Measurements from ENCODE around the gene CTLA4. TPM values are rescaled to one million over a fixed set of nuclear protein-coding genes. Genes with fewer than 3 reads are reported as not detected.

CTLA4 gene
- total RNA-seq, 4 donors from 2014 or later: 0.33 TPM; not detected in 3

DNA sequence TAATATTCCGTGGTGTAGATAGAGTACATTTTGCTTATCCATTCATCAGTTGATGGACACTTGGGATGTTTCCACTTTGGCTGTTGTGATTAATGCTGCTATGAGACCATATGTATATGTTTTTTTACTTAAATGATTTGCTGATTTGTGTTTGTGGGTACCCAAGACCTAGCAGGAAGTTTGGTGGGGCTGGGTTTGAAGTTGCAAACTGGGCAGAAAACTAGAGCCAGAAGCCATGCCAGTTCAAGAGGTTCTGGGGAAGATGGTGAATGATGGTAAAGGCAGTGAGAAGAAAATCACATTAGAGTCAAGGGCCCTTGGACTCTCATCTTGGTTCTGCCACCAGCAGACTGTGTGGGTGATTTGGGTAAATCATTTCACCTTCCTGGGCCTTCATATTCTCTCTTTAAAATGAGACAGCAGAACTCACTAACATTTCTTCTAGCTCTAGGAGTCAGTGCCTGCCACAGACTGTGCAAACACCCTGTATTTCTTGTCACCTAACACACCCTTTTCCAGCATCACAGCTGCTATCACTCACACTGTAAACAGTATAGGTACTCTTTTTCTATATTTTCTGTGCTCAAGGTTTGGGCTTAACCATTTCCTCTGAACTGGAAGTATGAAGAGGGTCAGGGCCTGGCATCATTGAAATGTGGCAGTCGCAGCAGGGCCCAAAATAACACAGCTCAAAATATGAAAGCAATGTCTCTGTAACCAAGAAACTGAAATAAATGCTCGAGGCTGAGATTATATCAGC lies 8.4 kb upstream of the CTLA4 start:
- intact Hi-C loops (cut with DNase I): no loop called here
- H3K9me3 ChIP-seq: no peaks in the 10 kb centered on the region
- peak overlapping the region in 2 of 4 donors; percentile 24 to 41 for H3K27ac ChIP-seq (replicated peaks in 1 of 4)
- no peaks in the 10 kb centered on the region for H3K36me3 ChIP-seq
- H3K27me3 ChIP-seq: no peaks in the 10 kb centered on the region
- H3K4me3 ChIP-seq: no peak overlapping the region
- TF ChIP-seq POLR2AphosphoS5 (IDR thresholded peaks at IDR 0.05) (no peak), EP300 (IDR thresholded peaks at IDR 0.05) (no peak), POLR2A (IDR thresholded peaks at IDR 0.05; ENCODE audit: low read depth) (no peak)
- TF ChIP-seq, protein P1, sequence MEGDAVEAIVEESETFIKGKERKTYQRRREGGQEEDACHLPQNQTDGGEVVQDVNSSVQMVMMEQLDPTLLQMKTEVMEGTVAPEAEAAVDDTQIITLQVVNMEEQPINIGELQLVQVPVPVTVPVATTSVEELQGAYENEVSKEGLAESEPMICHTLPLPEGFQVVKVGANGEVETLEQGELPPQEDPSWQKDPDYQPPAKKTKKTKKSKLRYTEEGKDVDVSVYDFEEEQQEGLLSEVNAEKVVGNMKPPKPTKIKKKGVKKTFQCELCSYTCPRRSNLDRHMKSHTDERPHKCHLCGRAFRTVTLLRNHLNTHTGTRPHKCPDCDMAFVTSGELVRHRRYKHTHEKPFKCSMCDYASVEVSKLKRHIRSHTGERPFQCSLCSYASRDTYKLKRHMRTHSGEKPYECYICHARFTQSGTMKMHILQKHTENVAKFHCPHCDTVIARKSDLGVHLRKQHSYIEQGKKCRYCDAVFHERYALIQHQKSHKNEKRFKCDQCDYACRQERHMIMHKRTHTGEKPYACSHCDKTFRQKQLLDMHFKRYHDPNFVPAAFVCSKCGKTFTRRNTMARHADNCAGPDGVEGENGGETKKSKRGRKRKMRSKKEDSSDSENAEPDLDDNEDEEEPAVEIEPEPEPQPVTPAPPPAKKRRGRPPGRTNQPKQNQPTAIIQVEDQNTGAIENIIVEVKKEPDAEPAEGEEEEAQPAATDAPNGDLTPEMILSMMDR (IDR thresholded peaks at IDR 0.05): no peak
- no peak for DNase-seq (ENCODE audit: extremely low spot score)
- 66% methylated on average over 3 of the region's 3 CpGs for WGBS
- peaks cover 4 to 17% (median 7%) of the 10 kb centered on the region in 4 donors for H3K4me1 ChIP-seq

DNA sequence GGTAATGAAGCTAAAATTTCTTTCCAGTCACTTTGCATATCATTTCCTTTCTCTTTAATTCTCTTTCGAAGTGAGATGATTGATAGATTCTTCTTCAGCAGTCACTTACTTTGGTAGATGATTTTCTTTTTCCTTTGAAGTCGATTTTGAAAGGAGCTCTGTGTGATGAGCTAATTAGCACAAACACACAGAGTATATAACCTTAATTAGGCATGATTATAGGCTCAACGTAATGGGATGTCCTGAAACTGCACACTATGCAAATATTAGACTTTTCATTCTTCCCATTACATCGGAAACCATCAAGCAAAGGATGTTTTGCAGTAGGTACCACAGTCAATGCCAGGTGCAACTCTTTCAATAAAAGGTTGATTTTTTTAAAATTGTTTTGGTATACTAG lies 6.4 kb upstream of the CTLA4 start:
- TF ChIP-seq, protein P1 (IDR thresholded peaks at IDR 0.05): no peak
- TF ChIP-seq EP300 (IDR thresholded peaks at IDR 0.05): no peak
- no peak for TF ChIP-seq POLR2A (IDR thresholded peaks at IDR 0.05; ENCODE audit: low read depth)
- TF ChIP-seq POLR2AphosphoS5 (IDR thresholded peaks at IDR 0.05): no peak
- intact Hi-C loops (cut with DNase I): no loop called here
- Histone ChIP-seq H3K36me3 (no peaks in the 10 kb centered on the region), H3K9me3 (no peaks in the 10 kb centered on the region), H3K4me1 (peaks cover 4 to 17% (median 7%) of the 10 kb centered on the region in 4 donors), H3K27ac (replicated peaks in 1 of 4) (no peak overlapping the region), H3K27me3 (no peaks in the 10 kb centered on the region), H3K4me3 (no peak overlapping the region)
- no peak for DNase-seq (ENCODE audit: extremely low spot score)
- WGBS: 73% methylated on average over 4 of the region's 4 CpGs

DNA sequence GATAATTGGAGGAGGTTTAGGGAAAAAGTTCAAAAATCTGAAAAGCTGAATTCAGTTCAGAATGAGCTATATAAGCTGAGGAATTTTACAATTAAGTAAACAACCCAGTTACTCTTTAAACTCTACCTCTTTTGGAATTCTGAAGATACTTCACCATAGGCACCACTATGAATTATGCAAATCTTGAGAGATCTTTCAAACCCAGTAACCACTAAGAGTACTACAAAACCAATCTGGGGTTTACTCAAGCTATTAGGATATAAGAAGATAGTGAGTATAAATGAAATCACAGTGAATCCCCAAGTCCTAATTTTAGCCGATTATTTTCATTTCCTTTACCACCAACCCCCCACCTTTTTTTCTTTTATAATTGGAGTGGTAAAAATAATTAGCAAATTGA lies 6.0 kb upstream of the CTLA4 start:
- H3K27ac ChIP-seq (replicated peaks in 1 of 4): no peak overlapping the region
- H3K27me3 ChIP-seq: no peaks in the 10 kb centered on the region
- no peak for DNase-seq (ENCODE audit: extremely low spot score)
- no peak overlapping the region for H3K4me3 ChIP-seq
- TF ChIP-seq, protein P1 (IDR thresholded peaks at IDR 0.05): no peak
- TF ChIP-seq EP300 (IDR thresholded peaks at IDR 0.05) (no peak), POLR2A (IDR thresholded peaks at IDR 0.05; ENCODE audit: low read depth) (no peak), POLR2AphosphoS5 (IDR thresholded peaks at IDR 0.05) (no peak)
- H3K9me3 ChIP-seq: no peaks in the 10 kb centered on the region
- WGBS: 84% methylated on average over 1 of the region's 1 CpG
- no peaks in the 10 kb centered on the region for H3K36me3 ChIP-seq
- H3K4me1 ChIP-seq: peaks cover 4 to 17% (median 7%) of the 10 kb centered on the region in 4 donors
- intact Hi-C loops (cut with DNase I): no loop called here

DNA sequence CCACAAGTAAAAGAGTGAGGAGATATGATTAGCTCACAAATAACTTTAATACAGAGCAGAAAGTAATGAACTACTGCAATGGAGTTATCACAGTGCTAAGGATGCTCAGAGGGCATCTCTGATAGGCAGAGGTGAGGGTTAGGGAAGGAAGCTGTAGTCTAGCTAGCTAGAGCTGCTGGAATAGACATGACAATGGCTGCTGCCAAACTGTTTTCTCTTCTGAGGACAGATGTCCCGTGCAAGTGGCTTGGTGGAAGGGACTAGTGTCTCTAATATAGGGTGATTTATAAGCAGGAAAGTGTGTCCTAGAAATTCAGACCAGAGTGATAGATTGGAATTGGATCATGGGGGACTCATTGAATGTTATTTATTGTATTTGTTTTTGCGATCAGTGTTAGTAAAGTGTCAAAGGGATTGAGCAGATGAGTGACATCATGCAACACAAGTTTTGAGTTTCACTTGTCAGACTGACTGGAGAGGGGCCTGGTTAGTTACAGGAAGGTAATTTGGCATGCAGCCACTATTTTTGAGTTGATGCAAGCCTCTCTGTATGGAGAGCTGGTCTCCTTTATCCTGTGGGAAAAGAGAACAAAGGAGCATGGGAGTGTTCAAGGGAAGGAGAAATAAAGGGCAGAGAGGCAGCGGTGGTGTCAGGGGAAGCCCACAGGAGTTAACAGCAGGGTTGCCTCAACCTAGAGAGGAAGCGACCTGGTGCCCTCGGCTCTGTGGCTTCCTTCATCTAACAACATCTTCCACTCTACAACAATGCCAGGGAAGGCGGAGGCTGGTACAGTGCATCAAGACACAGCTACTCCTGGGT lies 1.9 kb downstream of the CTLA4 start:
- no peaks in the 10 kb centered on the region for H3K27me3 ChIP-seq
- no peaks in the 10 kb centered on the region for H3K9me3 ChIP-seq
- DNase-seq (ENCODE audit: extremely low spot score): peak; percentile 74
- no peaks in the 10 kb centered on the region for H3K36me3 ChIP-seq
- H3K4me1 ChIP-seq: no peaks in the 10 kb centered on the region
- no peak for TF ChIP-seq POLR2A (IDR thresholded peaks at IDR 0.05; ENCODE audit: low read depth)
- 82% methylated on average over 6 of the region's 6 CpGs for WGBS
- H3K27ac ChIP-seq (replicated peaks in 1 of 4): no peak overlapping the region
- H3K4me3 ChIP-seq: no peak overlapping the region
- intact Hi-C loops (cut with DNase I): no loop called here

DNA sequence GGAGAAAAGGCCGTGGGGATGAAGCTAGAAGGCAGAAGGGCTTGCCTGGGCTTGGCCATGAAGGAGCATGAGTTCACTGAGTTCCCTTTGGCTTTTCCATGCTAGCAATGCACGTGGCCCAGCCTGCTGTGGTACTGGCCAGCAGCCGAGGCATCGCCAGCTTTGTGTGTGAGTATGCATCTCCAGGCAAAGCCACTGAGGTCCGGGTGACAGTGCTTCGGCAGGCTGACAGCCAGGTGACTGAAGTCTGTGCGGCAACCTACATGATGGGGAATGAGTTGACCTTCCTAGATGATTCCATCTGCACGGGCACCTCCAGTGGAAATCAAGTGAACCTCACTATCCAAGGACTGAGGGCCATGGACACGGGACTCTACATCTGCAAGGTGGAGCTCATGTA lies 2.9 kb downstream of the CTLA4 start:
- Histone ChIP-seq H3K4me3 (no peak overlapping the region), H3K27ac (replicated peaks in 1 of 4) (no peak overlapping the region), H3K9me3 (no peaks in the 10 kb centered on the region), H3K27me3 (no peaks in the 10 kb centered on the region), H3K4me1 (no peaks in the 10 kb centered on the region), H3K36me3 (no peaks in the 10 kb centered on the region)
- peak; percentile 66 for DNase-seq (ENCODE audit: extremely low spot score)
- TF ChIP-seq, protein P1 (IDR thresholded peaks at IDR 0.05): no peak
- TF ChIP-seq EP300 (IDR thresholded peaks at IDR 0.05): no peak
- TF ChIP-seq POLR2A (IDR thresholded peaks at IDR 0.05; ENCODE audit: low read depth): no peak
- TF ChIP-seq POLR2AphosphoS5 (IDR thresholded peaks at IDR 0.05): no peak
- WGBS: 91% methylated on average over 7 of the region's 9 CpGs
- intact Hi-C loops (cut with DNase I): no loop called here

Data from esophagus muscularis mucosa (tissue), 4 donors.